GM19438 (cell line): ENCODE measurements around the gene SAE1.
"Not testable (repeated sequence)": the region's sequence is repeated elsewhere in the genome, so short reads cannot be mapped to it uniquely, and the experiment has no call there.

Experiments
- ATAC-seq: cut with Tn5 transposase; IDR thresholded peaks from one replicate; pipeline ENCODE4 v1.9.1; 2021; ENCODE audit warnings: low read depth; ENCODE audit not compliant: unreplicated experiment

SAE1 gene

DNA sequence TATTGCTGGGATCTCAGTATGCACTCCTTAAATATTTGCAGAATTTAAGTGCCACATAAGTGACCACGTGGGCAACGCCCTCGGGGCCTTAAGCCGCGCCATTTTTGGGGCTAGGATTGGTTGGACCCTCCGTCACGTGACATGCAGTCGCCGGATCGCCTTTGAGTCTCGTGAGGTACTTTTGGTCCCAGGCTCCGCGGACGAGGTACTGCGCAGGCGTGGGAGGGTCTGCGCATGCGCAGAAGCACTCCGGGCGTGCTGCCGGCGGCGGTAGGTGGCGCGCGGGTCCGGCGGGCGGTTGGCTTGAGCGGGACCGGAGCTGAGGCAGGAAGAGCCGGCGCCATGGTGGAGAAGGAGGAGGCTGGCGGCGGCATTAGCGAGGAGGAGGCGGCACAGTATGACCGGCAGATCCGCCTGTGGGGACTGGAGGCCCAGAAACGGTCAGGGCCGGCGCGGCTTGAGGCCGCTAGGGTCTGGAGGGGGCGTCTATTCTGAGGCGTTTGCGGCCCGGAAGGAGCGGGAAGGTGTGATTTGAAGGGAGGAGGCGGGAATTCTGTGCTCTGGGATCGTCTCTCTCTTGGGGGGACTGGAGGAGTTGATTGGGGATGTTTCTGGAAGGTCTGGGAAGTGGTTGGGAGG, at the start of gene SAE1:
Gene SAE1, plus strand, starts transcription at position 247 of the 639 bp plus-strand sequence. Its CDS starts 96 bp downstream, at position 343.
- ATAC-seq, result peak; percentile 82

- ATAC-seq, result no peak
Measured at GRCh38 chr19:47081095-47081494, 49.5 kb upstream of the SAE1 start.

- no peak for ATAC-seq
Measured at GRCh38 chr19:47082493-47082892, 48.1 kb upstream of the SAE1 start.

DNA sequence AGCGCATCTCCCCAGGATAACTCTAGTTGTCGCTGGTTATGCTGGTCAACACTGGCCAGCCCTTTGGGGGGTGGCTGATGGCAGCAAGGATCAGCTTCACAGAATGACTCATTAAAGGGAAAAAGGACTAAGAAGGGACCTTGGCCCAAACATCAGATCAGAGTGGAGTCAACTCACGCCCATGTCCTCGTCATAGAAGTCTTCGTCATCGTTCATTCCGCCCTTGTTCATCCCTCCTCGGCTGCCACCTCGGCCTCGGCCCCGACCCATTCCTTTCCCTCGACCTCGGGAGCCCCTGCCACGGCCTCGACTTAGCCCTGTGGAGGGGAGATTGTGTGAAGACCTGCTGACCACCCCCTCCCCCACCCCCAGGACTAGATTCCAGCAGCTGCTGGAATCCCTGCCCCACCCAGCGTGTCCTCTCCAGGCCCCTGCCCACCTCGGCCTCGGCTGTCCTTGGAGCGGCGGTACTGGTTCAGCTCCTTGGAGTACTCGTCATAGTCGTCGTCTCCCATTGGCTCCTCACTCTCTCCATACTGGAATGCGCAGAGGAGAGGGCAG, 45.7 kb upstream of the SAE1 start:
- ATAC-seq, result no peak

- no peak for ATAC-seq
Measured at GRCh38 chr19:47086280-47086679, 44.4 kb upstream of the SAE1 start.

DNA sequence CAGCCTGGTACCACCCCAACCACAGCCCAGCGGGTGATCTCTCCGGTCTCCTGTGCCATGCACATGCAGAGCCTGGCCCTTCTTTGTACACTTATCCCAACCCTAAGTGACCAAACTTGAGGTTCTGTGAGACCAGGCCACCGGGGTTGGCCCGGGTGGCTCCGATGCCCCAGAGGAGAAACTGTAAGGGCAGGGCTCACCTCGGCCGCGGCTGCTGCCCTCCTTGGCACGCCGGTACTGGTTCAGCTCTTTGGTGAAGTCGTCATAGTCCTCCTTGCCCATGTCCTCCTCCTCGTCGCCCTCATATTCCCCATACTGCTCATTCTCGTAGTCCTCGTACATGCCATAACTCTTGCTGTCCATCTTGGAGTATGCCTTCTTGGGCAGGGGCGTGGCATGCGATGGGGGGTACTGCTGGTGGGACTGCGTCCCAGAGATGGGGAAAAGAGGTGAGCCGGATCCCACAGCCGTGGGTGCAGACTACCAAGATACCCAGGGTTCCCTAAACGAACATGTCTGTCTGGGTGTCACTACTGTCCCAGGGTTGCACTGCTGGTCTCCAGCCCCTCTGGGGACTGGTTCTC, 40.8 kb upstream of the SAE1 start:
- no peak for ATAC-seq

DNA sequence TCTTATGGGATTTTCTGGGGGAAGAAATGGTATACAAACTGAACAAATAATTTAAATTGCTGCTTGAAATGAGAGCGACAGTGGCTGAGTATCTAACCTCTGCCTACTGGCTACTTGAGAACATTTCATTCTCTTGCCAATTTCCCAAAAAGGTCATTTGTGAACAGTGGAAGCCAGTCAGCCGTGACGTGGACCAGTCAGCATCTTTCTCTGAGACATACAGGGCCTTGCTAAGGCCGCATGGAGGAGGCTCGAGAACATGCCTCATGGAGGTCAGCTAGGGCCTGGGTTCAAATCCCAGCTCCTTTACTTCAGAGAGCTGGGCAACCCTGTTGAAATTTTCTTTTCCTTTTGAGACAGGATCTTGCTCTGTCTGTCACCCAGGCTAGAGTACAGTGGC, 37.4 kb upstream of the SAE1 start:
- no peak for ATAC-seq

GRCh38 chr19:47093841-47094240, 36.8 kb upstream of the SAE1 start:
- no peak for ATAC-seq

GRCh38 chr19:47094557-47095475, 35.8 kb upstream of the SAE1 start:
- no peak for ATAC-seq

GRCh38 chr19:47095476-47096099, 35.0 kb upstream of the SAE1 start:
- ATAC-seq, result no peak

- no peak for ATAC-seq
Measured at GRCh38 chr19:47096100-47096704, 34.4 kb upstream of the SAE1 start.

DNA sequence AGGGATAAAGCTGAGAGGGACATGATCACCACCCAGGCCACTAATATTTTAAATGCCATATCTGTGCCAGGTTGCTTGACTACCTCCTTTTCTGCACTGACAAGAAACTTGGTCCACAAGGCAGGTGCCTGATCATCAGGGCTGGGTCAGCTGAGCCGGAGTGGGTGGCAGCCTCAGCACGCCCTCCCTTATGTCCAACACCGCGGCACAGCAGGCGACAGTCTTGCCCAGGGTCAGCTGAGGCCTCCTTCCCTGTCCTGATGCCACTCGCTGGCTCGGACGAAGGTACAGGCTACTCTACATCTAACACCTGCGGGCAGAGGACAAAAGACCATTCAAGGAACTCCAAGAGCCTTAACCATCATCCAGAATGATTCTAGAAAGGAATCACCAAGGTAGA, 33.9 kb upstream of the SAE1 start:
- no peak for ATAC-seq

DNA sequence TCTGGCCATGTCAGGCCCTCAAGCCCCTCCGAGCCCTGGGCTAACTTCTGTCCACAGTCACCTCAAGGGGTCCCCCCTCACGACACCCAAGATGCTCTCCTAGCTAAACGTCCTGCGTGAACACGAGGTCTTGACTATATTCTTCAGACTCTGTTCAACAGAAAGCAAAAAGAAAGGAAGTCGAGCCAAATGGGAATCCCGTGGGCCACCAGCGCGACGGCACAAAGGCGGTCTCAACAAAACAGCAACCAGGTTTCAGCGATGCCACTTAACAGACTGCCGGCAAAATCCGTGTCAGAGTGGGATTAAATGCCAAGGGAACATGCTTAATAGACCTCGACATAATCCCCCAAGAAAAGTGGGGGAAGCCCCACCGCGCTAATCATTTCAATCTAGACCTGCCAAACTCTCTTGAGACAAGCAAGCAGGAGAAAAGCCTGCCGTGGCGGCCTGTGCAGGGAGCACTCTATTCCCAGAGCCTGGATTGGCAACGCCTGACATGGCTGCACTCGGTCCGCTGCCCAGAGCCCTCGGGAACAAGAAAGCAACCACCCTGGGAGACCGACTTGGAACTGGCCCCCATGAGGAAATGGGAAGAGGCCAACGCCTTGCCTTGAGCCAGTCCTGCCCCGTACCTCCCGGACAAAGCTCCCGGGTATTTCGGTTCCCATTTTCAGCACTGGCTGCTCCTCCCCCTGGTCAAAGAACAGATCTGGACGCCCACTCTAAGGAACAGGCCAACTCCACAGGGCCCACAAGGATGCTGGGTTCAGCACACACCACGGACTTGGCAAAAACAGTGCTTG, 33.0 kb upstream of the SAE1 start:
- no peak for ATAC-seq

DNA sequence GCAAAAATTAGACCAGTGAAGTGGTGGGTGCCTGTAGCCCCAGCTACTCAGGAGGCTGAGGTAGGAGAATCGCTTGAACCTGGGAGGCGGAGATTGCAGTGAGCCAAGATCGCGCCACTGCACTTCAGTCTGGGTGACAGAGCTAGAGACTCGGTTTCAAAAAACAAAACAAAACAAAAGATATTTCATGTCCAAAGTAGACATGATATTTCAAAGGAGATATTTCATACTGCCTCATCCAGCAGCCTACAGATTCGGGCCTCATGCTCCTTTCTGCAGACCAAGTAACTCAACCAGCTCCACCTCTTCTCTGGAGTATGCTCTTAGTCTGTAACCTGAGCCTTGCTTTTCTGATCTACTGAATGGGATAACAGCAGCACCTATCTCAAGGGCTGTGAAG, 32.0 kb upstream of the SAE1 start:
- no peak for ATAC-seq

- no peak for ATAC-seq
Measured at GRCh38 chr19:47099576-47100050, 31.0 kb upstream of the SAE1 start.

DNA sequence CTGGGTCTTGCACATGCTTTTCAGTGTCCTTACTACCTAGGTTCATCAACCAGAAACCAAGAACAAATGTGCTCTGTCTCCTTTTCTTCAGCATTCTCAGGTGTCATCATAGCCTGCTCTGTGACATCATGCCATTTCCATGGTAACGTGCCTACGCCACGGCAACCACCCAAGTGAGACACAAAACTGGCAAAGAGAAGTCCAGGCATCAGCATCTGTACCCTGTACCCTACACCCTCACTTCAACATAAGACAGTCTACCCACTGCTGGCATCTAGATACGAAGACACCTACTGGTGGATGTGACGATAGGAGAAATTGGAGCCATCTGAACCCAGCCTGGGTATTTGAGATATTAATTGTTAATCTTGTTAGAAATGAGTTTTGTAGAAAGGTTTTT, 30.3 kb upstream of the SAE1 start:
- no peak for ATAC-seq

DNA sequence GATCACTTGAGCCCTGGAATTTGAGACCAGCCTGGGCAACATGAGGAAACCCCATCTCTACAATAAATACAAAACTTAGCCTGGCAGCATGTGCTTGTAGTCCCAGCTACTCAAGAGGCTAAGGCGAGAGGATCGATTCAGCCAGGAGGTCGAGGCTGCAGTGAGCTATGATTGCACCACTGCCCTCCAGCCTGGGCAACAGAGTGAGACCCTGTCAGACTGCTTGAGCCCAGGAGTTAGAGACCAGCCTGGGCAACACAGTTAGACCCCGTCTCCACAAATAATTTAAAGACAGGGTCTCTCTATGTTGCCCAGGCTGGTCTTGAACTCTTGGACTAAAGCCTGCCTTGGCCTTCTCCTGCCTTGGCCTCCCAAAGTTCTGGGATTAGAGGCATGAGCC, 29.5 kb upstream of the SAE1 start:
- not testable (repeated sequence) for ATAC-seq

DNA sequence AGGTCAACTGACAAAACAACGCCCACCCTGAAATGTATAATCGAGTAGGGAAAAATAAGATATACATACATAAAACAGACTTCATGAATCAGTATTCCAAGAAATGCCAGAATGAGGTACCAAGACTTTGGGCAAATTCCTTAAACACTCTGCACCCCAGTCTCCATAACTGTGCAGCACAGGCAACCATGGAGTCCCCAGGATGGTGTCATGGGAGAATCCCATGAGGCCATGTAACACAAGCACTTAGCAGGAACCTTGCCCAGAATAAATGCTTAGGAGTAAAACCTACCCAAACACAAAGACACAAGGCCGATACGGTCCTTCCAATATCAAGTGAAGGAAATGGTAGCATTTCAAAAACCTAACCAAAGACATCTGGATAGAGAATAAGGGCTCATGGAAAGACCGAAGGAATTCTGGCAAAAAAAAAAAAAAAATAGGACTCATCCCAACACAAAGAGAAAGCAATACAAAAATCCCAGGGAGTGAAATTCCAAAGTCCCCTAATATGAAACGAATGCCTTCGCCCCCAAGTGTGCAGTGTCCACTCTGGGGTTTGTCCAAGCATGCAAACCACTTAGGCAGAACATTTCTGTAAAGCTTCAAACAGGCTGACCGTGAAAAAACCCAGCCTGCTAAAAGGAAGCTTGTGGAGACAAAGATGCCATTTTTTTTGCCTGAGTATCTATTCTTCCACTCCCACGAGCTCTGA, 28.1 kb upstream of the SAE1 start:
- no peak for ATAC-seq

DNA sequence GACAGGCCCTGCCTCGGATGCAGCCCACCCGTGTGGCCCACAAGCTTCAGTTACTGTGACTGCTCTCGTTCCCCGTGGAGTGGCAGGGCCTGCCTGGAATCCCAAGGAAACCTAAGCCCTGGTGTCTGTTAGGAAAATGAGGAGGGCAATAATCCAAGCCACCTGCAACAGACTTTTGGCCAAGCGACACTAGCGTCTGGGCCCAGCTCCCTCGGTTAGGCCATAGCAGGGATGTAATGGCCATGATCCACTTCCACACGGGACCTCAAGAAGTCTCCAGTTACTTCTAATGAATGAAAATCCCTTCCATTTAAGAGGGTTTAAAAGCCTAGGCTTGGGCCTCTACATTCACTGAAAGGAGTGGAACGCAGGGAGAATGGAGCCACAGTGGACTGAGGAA, 26.0 kb upstream of the SAE1 start:
- no peak for ATAC-seq
